ENCODE data around the gene PBX3.
A peak's percentile ranks its signal among the peaks of the same experiment; 100 is the strongest.

The PBX3 gene

DNA sequence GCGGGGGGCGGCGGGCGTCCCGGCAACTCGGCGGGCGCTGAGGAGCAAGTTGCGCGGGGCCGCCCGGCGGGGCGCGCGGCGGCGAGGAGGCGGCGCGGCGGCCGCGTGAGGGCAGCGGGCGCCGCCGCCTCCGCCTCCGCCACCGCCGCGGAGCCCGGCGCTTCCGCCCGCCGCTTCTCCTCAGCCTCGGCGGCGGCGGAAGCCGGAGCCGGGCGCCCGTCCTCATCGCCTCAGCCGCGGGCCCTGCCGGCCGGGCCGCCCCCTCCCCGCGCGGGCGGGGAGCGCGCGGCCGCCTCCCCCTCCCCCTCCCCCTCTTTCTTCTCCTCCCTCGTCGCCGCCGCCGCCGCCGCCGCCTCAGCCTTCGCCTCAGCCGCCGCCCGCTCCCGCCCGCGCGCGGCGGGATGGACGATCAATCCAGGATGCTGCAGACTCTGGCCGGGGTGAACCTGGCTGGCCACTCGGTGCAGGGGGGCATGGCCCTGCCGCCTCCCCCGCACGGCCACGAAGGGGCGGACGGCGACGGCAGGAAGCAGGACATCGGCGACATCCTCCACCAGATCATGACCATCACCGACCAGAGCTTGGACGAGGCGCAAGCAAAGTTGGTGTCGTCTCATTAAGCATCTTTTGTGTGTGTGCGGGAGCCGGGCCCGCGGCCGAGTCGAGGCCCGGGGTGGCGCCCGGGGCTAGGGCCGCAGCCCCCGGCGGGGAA lies at the start of gene PBX3:
Gene PBX3 (plus strand): TSS at position 321 of the 712 bp plus-strand sequence.
- peak; percentile 41 for DNase-seq

DNA sequence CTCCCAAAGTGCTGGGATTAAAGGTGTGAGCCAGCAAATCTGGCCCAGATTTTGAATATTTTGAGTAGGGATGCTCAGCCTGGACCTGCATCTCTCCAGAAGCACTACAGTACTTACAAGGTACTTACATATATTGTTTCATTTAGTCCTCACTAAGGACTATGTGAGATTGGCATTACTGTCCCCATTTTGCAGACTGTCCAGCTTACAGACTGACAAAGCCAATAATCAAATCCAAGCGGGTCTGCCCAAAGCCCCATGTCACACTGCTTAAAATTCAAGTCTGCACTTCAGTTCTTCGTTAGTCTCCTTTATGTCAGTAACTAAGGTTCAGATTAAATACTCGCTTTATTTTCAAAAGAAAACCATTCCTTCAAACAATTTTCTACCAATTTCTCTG lies 47.3 kb upstream of the PBX3 start:
- no peak for DNase-seq

DNA sequence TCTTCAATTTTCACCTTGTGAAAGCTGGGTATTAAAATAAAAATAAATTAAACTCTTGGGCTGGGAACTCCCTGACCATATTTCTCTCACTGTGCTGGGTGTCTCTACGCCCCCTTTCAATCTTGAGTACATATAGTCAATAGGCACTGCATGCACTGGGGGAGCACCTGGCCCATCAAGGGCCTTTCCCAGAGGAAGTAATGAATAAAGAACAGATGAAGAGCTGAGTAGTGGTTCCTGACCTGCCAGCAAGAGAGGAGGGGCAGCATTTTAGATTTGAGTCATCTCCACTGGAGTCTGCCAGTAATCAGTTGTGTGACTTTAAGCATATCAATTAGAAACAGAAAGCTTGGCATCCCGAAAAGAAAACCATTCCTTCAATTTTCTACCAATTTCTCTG lies 46.4 kb upstream of the PBX3 start:
- DNase-seq: no peak

DNA sequence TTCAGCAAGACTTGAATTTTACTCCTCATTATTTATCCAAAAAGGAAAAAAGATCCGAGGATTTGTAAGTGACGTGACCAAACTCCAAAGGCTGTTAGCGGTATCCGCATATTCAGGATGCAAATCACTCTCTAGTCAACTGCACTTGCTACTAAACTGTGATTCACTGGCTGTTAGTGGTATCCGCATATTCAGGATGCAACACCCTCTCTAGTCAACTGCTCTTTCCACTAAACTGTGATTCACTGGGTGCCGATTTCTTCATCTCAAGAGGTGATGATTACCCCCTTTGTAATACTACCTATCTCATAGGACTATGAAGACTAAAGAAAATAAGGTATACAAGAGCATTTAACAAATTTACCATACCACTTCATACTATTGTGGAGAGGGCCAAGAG lies 45.8 kb upstream of the PBX3 start:
- DNase-seq: no peak

DNA sequence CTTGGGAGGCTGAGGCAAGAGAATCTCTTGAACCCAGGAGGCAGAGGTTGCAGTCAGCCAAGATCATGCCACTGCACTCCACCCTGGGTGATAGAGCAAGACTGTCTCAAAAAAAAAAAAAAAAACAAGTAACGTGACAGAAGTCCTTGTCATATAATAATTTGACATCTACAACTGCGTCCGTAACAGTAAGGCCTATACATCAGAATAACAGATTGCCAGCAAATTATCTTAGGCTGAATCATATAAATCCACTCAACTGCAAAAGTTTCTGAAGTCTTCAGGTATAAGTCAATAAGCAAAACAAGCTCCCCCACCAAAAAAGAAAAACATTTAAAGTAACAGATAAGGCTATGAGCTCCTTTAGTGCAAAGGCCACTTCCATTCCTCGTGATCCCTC lies 43.5 kb upstream of the PBX3 start:
- no peak for DNase-seq

DNA sequence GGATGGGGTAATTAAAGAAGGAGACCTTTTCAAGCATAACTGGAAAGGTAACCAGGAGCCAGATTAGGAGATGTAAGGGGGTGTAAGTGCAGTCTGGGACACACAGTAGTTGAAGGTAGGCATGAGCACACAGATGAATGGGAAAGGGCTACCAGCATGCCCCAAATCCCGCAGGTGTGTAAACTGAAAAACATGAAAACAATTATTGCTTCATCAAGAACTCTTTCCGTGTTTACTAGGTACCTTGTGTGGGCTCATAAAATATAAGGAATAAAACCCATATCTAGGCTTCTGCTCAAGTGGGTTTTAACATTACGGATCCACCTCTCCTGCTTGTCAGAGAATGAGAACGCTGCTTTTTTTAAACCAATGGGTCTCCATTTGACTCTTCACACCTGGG lies 41.3 kb upstream of the PBX3 start:
- DNase-seq: no peak

DNA sequence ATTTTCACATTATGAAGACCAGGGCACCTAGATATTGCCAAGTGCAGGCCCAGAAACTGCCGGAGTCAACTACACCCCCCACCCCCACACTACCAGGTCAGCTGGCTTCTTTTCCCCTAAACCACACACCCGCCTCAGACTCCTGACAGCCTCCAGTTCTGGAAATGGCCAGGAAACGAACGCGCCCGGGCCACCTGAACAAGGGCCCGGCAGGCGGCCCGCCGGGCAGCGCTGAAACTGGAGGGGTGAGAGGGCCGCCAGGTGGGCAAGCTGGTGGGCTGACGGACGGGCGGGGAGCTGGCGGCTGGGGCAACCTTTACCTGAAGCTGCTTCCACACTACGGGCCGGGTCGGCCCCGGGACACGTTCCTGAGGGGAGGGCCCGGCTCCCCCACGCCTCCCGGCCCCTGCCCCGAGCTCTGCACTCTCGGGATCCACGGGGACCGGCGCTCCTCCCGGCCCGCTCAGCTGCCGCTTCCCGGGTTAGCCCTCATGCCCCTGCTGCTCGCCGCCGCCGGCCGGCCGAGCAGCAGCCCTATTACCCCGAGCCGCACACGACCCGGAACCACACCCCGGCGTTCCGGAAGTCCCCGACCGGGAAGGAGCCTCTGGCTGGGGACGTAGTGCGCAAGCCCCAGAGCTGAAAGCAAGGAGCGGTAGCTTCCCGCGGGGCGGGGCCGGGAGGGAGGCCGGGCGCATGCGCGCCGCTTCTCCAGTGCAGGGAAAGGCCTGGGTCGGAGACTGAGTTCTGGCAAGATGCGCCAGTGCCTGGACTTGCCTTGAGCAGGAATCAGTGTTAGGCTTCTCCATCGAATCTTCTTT lies 40.3 kb upstream of the PBX3 start, which contains the start of gene MAPKAP1:
Gene MAPKAP1 (minus strand): TSS at position 558 of the 821 bp plus-strand sequence. CDS start 34,634 bp downstream, outside the sequence.
- peak; percentile 93 for DNase-seq

DNA sequence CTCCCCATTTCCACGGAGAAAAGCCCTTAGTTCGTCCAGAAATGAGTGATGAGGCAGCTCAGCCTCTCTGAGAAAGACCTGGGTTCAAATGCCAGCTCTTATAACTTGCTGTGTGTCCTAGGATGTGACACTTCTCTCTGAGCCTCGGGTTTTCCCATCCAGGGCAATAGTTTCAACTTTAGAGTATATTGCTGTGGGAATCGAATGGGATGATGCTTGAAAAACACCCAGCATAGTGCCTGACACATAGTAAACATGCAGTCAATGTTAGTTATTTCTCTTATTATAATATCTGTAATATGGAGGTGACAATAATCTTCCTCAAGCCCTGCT lies 39.7 kb upstream of the PBX3 start:
- DNase-seq: no peak

DNA sequence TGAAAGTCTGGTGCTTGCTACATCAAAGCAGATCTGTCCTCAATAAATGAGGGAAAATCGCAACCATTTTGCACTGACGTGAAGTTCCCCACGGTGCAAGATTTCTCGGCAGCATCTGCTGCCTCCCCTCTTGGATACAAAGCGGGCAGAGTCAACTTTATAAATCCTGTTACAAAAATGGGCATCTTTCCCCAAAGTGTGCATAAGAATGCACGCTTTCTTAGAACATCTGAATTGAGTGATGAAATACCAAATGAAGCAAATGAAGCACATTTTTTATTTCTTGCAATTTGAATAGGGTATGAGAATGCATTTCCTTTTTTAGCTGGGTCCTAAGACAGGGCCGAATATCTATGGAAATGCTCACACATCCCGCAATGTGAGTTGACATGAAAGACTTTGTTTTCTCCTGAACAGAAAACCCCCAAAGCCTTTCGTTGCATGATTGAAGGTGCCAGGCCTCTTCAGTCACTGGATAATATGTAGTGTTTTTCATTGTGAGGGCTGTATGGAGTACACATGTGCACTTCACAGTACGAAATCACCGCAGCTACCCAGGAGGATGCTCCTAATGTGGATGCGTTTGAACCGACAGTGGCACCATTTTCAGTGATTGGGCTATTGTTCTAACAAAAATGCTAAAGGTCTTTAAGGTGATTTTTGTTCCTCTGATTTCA lies 20.6 kb upstream of the PBX3 start:
- no peak for DNase-seq

DNA sequence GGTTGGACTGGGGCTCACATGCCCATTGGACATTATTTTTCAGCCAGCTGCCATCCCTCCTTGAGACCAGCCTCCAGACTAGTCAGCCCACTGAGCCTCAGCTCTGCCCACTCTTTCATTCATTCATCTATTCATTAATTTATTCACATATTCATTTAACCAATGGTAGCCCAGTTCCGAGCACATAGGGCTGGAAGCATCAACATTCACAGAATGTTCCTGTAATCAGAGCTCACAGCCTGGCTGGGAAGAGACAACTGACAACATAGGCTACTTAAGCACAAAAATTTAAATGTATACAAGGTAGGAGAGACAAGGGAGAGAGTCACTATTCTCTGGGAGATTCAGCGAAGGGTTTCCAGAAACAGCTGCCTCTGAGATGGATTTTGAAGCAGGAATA lies 17.0 kb upstream of the PBX3 start:
- no peak for DNase-seq

DNA sequence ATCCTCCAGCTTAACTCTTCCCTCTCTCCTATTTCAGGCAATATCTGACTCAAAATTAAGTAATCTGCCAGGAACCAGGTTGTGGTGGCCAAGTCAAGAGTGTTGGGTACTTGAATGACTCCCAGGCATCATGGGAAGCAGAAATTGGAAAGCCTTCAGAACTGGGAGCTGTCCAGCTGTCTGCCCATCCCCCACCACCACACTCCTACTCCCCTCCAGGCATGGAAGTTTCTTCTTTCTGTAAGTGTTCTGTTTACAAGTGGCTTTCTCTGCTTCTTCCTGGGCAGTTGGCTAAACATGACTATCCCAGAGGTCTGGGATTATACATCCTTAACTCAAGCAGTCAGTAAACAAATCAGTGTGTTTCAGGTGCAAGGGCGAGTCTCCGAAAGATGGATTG lies 14.6 kb upstream of the PBX3 start:
- DNase-seq: no peak

DNA sequence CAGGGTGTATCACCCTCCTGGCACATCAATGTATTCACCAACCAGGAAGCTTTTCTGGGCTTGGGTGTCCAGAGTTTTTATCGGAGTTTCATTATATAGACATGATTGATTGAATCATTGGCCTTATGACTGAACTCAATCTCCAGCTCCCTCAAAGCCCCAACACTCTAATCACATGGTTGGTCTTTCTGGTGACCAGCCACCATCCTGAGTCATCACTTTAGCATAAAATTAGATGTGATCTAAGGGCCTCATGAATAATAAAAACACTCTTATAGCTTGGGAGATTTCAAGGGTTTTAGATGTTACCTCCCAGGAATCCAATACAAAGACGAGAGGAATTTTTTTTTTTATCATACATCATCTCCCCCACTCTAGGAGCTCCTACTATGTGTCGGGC lies 7.7 kb upstream of the PBX3 start:
- no peak for DNase-seq

DNA sequence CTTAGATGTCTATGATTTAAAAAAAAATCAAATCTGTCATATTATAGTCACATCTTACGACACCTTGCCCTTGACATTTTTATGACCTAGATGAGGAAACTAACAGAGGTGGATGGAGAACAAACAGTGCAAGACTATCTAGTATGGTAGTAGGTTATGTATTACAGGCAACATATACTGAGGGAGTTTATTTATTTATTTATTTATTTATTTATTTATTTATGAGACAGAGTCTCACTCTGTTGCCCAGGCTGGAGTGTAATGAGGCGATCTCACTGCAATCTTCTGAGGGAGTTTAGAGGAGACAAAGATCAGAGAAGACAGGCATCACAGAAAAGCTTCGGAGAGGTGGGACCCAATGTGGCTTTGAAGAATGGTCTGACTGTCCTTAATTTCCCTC lies 4.5 kb upstream of the PBX3 start:
- DNase-seq: no peak

DNA sequence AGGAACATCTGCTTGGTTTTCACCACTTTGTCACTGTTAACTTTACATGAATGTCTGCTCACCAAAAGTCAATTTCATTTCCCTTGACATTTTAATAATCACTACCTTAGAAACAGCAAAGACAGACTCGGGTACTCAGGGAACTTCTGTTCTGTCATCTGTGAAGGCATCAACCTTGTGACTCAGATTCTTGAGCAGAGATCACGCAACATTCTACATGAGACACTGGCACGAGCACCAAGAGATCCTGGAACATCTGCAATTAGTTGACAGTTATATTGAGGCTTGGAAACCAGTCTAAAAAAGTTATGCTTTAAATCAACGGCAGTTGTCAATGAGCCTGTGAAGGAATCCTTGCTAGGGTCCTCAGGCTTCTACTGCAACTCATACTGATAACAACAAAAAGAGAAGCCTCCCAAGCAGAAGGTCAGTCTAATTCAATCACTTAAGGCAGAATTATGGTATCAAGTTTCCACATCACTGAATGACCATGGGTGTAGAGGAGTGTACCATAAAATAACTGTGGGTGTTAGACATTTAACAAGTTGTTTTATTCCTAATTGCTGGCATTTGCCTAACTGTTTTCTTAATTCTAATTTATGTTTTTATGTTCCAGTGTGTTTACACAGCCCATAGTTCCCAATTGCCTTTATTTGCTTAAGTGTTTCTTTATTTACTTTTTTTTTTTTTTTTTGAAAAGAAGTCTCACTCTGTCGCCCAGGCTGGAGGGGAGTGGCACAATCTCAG lies 3.3 kb upstream of the PBX3 start:
- DNase-seq: no peak

DNA sequence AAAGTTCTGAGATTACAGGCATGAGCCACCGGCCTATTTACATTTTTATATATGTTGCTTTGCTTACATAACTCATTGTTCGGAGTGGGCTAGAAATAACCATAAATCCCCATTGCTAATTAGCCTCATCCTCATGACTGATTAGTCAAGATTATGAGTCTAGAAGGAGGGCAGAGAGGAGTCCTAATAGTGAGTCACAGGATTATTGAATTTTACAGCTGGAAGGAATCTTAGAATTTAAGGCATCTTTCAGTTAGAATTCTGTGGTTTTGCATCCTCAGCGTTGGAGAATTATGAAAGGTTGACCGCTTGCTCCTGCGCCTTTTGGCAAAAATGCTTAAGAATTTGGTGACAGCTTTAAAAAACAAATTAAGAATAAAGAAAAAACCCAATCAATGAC lies 2.6 kb upstream of the PBX3 start:
- DNase-seq: no peak

DNA sequence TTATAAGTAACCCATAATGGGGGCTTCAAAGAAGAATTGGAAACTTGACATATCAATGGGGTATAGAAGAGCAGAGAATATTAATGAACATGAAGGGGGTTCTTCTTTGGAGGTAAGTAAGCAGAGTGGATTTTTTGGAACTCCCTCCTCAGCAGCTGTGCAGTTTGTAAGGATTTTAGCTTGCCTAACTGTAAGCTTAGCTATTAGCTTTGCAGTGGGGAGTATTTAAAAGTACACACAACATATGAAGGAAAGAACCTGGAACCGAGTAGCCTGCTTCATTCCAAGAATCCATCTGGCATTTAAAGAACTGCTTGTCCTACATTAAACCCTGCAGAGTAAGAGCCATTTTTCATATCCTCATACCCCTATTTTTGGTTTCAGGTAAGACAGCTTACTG lies 2.2 kb upstream of the PBX3 start:
- DNase-seq: no peak

DNA sequence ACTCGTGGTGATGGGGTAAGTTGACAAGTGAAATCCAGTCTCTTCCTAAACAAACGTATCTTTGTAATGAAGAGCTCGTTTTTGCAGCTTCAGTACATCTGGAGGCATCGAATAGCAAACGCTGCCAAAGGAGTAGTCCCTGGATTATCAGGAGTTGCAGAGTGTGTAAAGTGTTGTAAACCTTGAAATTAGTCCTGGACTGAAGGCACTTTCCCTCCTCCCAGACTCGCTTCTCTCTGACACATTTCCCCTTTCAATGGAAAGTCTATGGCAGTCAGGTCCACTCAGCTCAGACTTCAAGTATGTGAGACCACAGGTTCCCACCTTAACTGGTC lies 1.5 kb upstream of the PBX3 start:
- peak; percentile 3 for DNase-seq

DNA sequence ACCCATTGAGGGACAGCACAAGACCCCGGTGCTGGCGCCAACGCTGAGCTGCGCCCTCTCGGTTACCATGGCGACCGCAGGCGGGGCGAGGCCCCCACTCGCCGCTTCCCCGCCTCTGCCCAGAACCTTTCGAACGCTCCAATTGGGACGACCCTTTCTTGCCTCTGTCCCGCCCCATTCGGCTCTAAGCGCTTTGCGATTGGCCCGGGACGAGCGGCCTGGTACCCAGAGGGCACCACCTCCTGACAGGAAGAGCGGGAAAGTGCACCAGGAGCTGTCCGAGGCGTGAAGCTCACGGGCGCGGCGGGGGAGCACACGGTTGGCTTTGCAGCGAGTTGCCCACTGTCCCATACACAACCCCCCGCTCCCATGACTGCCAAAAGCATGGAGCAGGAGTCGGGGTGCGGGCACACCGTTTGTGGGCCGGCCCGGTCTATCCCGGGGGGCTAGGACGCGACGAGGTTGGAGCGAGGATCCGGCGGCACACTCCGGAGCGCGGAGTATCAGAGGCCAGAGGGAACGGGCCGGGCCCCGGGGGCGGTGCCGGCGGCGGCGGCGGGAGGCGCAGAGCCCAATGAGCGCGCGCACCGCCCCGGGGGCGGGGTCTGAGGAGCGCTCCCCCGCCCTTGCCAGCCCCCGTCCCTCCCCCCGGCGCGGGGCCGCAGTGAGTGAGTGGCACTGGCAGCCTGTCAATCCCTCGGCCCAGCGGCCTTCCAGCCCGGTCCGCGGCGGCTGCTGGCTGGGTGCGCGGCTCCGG lies 978 bp upstream of the PBX3 start:
- DNase-seq: peak; percentile 94

DNA sequence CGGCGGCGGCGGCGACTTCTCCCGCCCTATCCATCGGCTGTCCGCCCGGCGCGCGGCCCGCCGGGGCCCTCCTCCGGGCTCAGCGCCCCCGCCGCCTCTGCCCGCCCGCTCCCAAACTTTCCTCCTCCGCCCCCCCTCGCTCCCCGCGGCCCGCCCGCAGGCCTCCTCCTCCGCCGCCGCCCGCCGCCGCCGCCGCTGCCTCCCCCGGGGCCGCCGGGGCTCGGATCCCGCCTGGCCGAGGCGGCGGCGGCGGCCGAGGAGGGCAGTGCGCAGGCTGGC lies 460 bp upstream of the PBX3 start:
- DNase-seq: no peak

DNA sequence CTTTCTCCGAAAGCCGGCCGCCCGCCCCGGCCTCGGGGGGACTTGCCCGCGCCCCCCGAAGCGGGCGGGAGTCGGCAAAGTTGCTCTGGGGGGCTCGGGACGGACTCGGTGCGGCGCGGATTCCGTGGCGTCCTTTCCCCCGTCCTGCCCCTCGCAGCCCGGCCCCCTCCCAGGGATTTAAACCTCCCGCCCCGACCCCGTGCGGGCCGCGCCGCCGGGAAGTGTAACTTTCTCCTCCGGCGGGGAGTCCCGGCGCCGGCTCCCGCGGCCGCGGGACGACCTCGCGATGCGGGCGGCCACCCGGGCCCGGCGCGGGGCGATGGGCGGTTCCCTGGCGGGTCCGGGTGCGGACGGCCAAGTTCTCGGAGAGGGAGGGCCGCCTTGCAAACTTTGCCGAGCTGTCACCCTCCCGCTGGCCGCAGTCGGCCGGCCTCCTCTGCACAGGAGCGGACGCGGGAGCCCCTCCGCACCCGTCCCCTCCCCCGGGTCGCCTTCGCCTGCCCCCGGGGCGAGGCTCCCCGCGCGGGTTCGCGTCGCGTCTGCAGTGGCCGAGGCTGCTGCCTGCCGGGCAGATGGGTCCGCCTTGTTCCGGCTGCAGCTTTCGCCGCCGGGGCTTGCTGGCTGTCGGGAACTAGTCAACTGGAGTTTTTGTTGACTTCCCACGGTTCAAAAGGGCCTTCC lies 732 bp downstream of the PBX3 start:
- DNase-seq: peak; percentile 13

DNA sequence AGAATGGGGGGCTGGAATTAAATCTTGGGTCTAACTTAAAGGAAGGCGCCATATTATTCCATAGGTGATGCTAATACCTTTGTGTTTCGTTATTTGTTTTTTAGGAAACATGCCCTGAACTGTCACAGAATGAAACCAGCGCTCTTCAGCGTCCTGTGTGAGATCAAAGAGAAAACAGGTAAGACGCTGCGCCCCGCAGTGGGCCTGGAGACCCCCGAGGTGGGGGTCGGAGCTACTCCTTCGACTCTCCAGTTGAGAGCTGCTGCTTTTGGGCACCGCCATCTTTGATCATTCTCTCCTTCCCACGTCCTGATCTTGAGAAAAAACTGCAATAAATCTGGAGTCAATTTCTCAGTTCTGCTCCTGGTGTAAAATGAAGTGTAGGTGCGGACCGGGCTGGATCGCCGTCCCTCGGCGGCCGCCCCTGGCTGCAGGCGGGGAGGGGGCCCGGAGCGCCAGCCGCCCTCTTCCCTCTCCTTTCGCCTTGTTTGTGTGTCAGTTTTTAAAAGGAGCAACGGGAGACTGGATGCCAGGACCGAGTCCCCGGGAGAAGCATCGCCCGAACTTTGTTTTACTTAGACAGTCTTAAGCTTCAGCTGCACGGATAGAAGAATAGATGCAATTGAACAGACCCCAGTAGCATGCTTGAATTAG lies 1.4 kb downstream of the PBX3 start:
- DNase-seq: no peak
